COLO829 (cell line): ENCODE data around the gene GRAP2.

ENCODE experiments used
- DNase-seq: peaks from one replicate; pipeline ENCODE4 v3.0.0; 2012; ENCODE audit warnings: low spot score

GRAP2 gene

DNA sequence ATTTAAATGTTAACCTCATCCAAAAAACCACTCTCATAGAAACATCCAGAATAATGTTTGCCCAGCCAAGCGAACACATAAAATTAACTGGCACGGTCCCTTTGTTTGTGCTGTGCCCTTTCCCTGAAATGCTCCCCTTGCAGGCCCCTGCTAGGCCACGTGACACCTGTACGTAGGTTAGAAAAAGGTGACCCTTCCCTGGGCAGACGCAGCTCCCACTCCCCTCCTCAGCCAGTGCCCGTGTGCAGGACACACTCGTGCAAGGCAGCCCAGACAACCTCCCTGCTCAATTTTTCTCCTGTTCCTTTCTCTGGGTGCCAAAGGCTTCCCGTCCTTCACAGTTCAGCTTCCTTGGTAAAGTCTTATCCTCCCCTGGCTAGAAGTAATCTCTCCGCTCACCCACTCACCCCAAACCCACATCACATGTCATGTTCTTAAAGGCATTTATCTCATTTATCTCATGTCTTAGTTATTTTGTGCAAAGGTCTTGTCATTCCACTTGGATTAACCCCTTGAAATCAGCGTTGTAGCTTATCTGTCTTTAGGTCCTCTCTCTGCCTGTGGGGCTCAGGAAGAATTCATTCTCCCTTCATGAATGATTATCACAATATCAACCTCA, 114.6 kb downstream of the GRAP2 start:
- DNase-seq: no peak

DNA sequence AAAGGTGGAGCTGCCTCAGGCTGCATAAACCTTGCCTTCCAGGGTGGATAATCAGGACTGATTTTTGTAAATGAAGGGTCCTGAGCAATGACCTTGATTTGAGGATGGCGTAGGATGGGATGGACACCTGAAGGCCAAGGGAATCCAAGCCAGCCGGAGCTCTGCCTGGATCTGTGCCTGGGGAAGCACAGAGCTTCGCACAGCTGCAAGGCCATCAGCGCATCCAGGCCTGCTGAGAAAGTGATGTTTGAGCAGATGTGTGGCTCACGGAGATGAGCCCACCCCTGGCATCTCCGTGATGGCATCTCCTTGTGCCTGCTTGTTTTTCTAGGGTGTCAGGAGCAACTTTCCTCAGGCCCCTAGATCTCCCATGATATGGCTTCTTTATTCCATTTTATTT, 117.2 kb downstream of the GRAP2 start:
- DNase-seq: no peak

GRCh38 chr22:40019100-40019499, 118.2 kb downstream of the GRAP2 start:
- no peak for DNase-seq

GRCh38 chr22:40020956-40021355, 120.1 kb downstream of the GRAP2 start:
- DNase-seq: no peak

DNA sequence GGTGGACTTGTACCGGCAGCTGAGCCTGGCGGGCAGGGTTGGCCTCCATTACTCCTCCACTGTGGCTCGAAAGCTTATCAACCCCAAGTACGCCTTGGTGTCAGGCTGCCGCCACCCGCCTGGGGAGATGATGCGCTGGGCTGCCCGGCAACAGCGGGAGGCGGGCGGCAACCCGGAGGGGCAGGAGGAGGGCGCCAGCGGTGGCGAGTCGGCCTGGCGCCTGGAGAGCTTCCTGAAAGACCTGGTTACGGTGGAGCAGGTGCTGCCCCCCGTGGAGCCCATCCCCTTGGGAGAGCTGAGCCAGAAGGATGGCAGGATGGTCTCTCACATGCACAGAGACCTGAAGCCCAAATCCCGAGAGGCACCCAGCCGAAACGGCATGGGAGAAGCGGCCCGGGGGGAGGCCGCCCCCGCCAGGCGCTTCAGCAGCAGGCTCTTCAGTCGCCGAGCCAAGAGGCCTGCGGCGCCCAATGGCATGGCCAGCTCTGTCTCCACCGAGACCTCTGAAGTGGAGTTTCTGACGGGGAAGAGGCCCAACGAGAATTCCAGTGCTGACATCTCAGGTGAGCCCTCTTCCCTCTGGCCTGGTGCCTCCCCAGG, 120.6 kb downstream of the GRAP2 start:
- DNase-seq: no peak

DNA sequence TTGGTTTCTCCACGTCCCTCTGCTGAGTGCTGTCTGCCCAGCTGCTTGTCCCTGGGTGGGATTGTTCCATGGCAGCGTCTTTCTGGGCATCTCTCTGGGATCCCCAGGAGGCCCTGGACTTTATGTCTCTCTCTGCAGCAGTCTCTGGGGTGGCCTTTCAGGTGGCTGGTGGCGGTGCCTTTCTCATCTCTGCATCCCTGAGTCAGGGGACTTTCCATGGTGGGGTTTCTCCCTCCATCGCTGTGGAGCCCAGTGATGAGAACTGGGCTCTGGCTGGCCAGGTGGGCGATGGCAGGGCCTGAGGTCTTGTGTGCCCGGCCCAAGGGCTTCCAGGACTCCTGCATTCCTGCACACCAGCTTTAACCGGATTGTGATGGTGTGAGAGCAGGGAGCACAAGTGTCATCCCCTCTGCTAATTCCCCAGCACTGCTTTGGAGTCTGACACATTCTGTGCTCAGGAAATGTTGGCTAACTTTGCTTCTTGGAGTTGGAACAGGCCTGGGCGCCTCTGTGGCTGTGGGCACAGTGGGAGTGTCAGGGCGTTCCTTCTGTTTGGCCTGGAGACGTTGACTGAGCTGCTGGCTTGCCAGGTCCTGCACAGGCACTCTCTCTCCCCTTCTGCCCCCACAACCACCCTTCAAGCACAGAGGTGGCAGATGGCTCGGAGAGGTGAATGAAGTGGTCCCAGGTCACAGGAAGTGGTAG, 121.8 kb downstream of the GRAP2 start:
- no peak for DNase-seq
